ENCODE measurements around the gene GPATCH2L.
A peak's percentile ranks its signal among the peaks of the same experiment; 100 is the strongest.

GPATCH2L gene

DNA sequence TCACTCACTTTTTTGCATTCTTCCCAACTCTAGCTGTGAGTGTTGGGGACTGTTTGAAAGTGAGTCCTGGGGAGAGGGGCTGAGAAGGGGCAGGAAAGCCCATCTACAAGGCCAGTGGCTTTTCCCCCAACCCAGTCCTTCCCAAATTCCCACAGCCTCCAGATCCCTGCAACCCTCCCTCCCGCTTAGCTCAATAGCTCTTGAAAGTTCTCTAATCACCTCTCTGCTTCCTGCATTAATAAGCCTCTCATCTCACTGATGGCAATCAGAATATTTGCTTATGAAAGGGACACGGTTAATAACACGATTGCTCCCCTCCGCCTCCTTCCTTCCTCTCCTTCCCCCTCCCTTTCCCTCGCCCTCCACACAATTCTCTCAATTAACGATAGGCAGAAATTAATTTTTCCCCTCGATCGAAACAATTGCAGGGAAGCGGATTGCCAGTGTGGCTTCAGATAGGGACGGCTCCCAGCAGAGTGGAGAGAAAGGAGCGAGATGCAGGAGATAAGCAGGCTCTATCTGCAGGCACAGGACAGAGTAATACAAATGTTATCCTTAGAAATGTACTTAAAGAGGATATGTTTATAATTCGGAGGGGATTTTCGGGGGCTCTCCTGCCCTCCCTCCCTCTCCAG is 15.1 kb upstream of the GPATCH2L start:
- DNase-seq: no peak

DNA sequence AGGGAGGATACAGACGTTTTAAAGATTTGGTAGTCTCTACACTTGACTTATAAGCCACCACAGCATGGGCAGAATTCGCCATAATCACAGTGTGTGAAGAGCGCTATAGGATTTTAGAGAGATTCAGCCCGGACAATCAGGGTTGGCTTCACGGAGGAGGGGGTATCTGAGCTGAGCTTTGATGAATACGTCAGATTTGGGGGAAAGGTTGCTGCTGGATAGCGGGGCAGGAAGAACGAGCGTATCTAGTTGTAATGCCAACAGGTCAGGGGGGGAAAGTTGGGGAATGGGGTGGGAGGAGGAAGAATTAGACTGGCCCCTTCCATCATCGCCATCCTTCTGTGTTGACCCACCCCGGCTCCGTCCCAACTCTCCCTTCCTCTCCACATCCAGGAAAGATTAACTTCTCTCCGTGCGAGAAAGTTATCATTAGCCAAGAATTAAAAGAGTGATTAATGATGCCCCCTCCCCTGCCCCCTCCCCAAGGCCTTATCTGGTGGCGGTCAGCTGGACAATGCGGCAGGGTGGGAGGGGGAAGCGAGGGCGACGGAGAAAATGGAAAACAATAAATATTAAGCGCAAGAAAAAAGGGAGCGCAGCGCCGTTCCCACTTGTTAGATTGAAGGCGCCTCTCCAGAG is 13.5 kb upstream of the GPATCH2L start:
- DNase-seq: no peak

DNA sequence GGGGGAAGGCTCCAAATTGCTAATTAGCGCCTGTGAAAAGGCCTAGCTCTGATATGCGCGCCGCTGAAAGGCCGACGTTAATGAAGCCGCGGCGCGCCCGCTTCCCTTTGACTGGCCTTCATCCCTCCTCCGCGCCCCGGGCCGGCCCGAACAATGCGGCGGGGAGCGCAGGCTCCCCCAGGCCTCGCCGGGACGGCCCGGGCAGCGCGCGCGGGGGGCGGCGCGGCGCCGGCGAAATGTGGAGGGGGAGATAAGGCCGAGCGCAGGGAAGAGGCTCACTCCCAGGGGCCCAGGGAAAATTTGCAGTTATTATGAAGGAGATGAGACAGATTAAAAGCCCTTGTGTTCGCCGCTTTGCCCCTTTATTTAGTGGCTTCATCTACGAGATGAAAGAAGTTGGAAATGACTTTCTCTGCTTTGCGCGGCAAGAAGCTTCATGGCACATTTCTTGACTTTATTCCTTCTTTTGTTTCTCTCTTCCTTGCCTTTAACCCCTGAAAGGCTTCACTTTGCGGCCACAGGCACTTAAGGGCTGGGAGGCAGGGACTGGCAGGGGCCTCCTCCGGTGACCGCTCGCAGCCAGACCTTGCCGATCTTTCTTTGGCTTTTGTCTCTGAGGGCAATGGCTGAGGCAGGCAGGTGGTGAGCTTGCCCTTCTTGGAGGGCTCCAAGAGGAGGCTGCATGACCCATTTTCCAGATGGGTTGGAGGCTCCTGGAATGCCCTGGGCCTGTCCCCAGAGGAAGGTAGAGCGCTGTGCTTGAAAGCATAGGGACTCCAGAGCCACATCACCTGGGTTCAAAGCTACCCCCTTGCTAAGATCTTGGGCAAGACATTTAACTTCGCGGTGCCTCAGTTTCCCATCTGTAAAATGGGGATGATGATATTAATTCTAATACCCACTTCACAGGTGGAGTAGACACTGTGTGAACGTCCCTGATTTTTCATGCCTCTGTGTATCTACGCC is 12.7 kb upstream of the GPATCH2L start:
- DNase-seq: no peak

DNA sequence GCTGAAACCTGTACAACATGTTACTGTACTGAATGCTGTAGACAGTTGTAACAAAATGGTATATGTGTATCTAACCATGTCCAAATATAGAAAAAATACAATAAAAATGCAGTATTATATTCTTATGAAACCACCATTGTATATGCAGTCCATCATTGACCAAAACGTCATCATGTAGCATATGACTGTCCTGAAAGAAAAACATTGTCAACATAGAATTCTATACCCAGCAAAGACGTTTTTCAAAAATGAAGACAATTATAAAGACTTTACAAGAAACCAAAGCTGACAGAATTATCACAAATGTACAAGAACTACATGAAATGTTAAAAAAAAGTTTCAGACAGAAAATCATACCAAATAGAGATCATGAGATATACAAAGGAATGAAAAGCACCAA is 8.1 kb upstream of the GPATCH2L start:
- DNase-seq: no peak

DNA sequence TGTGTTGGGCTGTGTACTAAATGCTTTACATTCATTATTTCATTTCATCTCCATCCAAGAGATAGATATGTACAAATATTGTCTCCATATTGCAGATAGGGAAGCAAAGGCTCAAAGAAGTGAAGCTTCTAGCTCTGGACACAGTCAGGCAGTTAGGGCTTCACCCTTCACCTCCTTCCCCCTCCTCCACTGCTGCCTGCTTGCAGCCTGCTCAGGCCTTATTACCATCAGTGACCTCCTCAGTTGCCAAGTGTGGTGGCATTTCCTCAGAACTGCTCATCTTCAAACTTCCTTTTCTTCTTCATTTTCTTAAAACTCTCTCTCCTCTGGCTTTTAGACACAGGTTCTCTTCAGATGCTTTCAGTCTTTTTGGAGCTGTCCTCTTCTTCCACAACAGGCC is 4.7 kb upstream of the GPATCH2L start:
- no peak for DNase-seq

DNA sequence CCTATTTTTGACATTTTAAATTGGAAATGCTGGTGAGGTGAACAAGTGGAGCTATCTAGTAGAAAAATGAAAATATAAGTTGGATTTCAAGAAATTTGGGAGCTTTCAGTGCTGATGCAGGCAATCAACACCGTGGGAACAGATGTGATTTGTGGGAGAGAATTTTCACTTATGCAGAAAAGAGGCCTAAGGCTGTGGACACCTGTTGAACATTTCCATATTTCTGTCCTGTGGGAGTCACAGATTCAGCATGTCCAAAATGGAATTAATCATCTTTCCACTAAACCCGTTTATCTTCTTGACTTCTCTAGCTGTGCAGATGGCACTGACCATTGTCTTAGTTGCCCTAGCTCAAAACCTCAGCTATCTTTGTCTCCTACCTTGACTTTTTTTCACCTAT is 2.5 kb upstream of the GPATCH2L start:
- no peak for DNase-seq

DNA sequence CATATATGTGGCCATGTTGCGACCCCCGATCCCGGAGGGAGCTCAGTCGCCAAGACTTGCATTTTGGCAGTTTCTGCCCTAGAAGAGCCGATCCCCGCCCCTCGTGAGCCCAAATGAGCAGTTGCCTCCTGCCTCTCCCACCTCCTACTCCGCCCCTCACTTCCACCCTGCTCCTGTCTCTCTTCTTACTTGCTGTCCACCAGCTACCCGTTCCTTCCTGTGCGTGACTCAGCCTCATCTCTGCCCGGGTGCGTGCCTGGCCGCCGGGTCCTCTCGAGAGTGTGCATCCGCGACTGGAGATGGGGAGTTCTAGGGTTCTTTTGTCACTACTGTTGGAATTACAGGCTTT is 585 bp downstream of the GPATCH2L start:
- peak; percentile 77 for DNase-seq

DNA sequence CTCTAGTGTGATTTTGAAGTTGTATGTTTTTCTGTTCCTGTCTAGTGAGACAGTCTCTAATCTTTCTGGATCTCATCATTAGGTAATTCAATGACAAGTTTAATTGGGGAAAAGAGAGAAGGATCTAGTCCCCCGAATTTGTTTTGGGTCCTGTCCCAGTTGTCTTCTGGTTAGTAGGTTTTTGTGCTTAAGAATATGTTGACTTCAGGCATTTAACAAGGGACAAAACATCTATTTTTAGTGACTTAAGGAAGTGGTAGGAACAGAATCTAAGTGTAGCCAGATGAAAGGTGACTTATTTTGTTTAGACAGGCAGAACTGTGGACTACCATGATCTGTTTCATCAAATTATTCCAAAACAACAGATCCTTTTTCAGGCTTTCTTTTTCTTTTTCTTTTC is 2.2 kb downstream of the GPATCH2L start:
- DNase-seq: no peak

DNA sequence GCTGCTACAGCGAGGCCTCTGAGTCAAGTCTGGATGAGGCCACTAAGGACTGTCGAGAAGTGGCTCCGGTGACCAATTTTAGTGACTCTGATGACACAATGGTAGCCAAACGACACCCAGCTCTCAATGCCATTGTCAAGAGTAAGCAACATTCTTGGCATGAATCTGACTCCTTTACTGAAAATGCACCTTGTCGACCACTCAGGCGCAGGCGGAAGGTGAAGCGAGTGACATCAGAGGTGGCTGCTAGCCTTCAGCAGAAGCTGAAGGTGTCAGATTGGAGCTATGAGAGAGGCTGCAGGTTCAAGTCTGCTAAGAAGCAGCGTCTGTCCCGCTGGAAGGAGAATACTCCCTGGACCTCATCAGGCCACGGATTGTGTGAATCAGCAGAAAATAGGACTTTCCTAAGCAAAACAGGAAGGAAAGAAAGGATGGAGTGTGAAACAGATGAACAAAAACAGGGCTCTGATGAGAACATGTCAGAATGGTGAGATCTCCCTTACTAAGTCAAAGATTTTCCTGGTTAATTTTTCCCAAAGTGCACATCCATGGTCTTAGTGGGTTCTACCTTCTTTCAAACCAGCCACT is 2.9 kb downstream of the GPATCH2L start:
- no peak for DNase-seq

DNA sequence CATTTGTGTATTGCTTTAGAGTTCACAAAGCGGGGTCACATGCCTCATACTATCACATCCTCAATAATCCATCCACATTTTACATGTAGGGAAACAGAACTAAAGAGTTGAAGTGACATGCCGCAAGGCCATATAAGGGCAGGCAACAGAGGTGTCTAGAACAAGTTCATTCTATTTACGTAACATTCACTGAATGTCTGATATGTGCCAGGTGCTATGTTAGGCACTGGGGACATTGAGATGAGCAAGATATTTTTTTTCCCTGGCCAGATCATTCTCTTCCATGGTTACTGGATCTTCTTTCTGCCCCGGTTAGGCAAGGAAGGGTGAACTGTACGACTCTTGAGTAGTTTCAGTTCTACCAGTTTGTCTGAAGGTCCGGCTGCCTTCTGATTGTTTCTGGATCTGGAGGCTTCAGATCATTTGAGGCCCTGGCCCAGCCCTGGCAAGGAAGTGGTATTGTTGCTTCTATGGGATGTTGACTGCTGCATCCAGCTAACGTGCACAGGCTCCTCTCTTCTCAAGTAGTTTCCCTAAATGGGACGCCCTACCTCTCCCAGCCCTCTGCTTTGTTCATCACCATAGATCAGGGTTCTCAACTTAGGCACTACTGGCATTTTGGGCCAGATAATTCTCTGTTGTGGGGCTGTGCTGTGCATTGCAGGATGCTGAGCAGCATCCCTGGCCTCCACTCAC is 12.1 kb downstream of the GPATCH2L start:
- no peak for DNase-seq

DNA sequence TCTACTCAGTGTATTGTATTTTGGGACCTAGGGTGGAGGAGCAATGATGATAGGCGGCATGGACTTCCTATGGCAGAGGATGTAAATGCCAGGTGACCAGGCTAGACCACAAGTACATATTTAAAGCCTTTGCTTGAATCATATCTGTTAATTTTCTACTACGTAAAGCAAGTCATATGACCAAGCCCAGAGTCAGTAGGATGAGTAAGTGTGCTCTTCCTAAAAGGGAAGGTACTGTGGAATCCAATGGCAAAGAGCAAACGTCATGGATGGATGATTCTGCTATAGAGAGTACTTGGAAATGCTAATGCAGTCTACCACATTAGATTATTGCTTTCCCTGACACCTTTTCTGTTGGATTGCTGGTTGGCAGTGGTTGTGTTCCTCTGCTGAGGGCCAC is 16.8 kb downstream of the GPATCH2L start:
- DNase-seq: no peak

DNA sequence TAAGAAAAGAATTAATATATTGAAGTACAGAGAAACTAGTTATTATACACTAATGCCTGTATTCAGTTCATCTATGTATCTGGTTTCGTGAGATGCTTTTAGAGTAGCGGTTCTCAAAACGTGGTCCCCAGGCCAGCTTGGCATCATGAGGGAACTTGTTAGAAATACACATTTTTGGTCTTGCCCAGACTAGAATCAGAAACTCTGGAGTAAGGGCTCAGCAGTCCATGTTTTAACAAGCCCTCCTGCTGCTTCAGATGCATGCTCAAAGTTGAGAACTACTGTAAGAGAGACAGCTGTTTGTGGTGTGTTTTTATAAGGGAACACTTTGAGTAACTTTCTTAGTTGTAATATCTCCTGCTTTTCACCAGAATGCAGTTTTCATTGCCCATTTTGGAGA is 18.1 kb downstream of the GPATCH2L start:
- DNase-seq: no peak

DNA sequence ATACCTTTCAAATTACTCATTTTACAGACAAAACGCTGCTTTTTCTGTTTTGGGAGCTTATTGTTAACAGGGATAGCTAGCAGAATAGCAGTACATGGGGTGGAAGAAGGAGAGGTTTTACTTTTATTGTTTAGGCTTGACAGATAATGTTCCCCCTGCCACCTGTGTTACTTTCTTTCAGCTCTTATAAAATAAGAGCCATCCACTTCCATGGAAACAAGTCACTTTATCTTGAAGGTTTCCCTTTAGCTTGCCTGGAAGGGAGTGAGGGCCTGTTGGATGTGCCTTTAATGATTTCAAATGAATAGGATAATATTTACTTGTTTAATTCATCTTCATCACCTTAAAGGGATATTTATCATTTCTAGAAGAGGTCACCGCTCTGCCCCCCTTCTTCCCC is 23.3 kb downstream of the GPATCH2L start:
- DNase-seq: no peak

DNA sequence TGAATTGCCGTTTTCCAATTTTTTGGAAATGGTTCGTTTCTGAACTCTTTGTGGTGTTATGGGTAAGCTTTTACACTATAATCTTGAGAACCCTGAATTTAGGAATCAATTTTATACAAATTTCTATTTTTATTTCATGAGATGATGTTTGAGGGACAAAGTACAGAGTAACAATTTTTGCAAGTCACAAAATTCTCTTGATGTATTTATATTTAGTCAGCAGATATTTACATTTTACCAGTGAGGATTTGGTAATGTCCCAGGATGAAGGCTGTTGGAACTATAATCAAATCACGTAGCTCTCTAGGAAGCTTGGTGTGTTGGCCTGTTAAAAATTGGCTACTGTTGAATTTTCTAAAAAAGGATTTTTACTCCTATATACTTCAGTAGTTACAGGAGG is 24.2 kb downstream of the GPATCH2L start:
- no peak for DNase-seq

DNA sequence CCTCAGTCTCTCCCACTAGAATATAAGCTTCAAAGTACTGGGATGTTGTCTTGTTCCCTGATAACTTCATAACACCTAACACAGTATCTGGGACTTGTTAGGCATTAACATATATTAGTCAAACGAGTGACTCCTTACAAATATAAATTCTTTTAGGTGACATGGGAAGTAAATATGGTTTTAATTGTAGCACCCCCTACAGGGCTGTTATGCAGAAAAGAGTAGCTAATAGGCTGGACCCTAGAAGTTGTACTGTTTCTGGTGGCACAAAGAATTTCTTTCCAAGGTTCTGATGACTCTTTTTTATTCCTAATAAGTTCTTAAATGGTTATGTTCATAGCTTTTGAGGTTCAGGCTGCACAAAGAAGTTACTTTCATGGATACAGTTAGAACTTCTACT is 29.8 kb downstream of the GPATCH2L start:
- DNase-seq: no peak

DNA sequence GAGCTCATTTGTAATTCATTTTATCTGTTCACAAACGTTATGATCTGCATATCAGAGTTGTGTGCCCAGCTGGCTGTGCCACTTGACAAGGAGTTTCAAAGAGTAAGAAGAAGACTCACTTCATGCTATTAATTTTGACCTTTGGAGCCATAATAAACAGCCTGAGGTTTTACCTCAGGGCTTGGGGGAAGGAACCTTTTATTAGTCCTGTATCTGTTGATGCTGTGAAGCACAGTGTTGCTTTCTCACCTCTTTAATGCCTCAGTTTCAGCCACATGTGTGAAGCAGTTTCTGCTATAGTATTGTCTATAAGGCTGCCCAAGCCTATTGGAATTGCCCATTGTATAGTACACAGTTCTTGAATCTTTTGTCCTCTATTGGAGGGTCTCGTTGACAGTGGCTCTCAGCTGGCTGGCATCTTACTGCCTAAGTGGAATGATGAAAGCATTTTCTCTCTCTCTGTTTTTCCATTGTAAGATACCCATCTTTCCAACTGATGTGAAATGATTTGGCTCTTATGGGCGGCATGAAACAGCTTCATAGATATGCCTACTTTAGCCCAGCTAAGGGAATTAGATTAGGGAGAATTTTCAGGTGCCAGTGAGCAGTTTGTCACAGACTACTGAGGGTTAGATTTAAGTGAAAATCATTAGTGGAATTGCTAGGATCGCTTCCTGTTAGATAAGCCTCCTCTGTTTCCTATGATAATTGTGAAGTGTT is 34.7 kb downstream of the GPATCH2L start:
- no peak for DNase-seq

DNA sequence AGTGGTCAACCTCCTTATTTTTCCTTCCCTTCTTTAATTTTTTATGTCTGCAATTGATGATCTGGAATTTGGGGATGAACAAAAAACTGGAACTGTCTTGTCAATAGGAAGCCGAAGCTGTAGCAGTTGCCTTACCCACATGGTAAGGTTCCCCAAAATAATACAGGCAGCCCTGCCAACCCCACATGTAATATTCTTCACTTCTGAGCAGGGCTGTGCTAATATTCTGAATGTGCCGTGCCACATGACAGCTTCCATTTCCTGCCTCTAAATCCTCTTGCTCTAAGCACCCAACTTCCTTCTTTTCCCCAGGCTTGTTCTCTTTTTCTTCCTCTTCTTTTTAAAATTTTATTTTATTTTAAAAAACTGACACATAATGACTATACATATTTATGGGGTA is 39.6 kb downstream of the GPATCH2L start:
- no peak for DNase-seq

DNA sequence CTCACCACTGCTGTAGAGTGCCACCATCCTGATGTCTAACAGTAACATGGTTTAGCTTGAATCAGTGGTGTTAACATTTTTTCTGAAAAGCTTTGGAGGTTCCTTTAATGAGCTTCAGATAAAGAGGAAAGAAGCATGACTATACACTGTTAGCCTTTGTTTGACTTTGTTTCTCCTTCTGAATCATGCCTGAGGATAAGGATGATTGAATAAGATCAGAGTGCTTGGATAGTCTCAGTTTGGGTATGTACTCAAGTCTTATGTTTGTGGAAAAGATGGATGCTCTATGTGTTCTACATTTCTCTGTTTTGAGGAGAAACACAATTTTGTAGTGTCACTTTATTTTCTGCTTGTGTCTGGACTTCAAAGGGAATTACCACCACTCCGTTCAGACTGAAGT is 42.0 kb downstream of the GPATCH2L start:
- DNase-seq: no peak

DNA sequence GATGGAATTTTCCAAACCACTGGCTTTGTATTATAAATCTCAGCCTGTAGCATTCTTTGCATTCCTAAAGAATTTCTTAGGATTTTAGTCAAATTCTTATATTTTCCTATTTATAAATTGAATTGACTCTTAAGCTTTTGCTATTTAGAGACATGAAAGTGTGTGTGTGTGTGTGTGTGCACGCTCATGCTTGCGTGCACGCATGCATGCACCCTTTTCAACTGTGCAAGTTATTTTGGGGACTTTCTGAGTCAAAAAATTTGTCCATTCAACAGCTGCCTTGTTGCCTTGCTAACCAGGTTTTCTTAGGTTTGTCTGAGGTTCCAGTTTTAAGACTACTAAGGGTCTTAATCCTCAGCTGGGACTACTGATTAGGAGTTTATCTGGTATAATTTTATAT is 42.6 kb downstream of the GPATCH2L start:
- DNase-seq: no peak

DNA sequence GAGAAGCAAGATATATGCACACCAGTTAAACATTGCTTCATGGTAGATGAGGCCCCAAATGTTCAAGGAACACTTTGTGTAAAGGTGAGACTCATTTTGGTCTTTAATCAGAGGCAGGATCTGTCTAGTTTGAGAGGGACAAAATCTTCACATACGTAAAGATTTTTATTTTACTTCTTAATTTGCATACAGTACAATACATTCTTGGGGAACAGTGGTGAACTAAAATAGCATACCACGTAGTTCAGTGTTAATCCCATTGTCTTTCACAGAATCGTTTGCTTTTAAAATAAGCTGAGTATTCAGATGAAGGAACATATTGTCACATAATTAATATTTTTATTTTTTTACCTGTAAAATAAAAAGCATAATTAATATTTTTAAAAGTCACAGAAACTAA is 43.3 kb downstream of the GPATCH2L start:
- no peak for DNase-seq

DNA sequence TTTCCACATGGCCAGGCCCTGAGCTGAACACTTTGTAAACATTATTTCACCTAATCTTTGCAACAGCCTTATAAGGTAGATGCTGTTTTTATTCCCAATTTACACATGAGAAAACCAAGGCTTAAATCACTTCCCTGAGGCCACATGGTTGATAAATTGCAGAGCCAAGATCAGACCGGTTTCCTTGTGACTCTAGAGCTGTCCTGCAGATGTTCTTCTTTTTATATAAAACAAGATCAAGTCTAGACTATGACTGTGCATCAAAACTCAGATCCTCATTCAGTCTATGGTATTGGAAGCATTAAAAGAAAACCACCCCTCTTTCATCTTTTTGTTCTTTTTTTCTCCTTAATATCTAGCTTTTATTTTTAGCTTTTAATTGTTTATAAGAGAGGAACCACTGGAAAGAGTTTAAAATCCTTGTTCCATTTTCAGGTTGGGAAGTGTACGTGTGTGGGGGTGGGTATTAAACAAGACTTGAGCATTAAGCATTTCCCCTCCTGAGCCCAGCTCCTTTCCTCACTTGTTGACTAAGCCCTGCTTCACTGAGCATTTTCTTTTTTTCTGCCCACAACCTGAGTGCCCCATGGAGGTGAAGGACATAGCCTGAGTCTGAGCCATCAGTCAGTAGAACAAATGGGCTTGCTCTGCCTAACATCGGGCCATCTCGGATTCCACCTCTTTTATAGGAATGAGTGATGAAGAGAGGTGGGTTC is 45.4 kb downstream of the GPATCH2L start:
- DNase-seq: no peak

DNA sequence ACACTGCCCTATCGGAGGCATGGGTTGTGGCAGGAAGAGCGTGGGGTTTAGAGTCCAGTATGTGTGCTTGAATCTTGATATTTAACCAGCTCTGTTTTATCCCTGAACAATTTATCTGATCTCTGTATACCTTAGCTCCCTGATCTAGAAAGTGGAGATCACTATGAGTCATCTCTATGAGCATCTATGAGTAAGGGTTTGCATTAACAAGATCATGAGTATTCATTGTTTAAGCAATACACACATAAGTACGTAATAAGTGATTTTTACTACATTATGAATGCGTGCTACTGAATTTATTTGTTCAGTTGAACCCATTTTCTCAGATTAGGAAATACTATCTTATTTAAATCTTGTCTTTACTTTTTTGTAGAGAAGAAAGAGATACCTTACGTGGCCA is 49.4 kb downstream of the GPATCH2L start:
- no peak for DNase-seq
